IgD-negative memory B cell (primary cell): ENCODE measurements around the gene PCDHGB4. TPM values are rescaled to one million over a fixed set of nuclear protein-coding genes. Genes with fewer than 3 reads are reported as not detected.

Experiments used
- polyA plus RNA-seq: library from polyadenylated mRNA; unstranded; fragments of 300-500 nt; fragmentation: Illumina TruSeq; gene quantifications from one replicate; pipeline ENCODE4 v1.2.3, GENCODE V29; 2021

Gene PCDHGB4
- polyA plus RNA-seq, 1 donor from 2014 or later = 0.08 TPM

Other genes with a start within 250 kb of the PCDHGB4 start
- not detected for gene PCDHB6, start 237.6 kb upstream of the PCDHGB4 start, polyA plus RNA-seq
- gene PCDHB7, start 215.1 kb upstream of the PCDHGB4 start, polyA plus RNA-seq = not detected
- not detected for gene PCDHB8, start 209.9 kb upstream of the PCDHGB4 start, polyA plus RNA-seq
- not detected for gene PCDHB16, start 205.3 kb upstream of the PCDHGB4 start, polyA plus RNA-seq
- gene PCDHB9, start 200.5 kb upstream of the PCDHGB4 start, polyA plus RNA-seq = 0.31 TPM
- not detected for gene PCDHB10, start 195.3 kb upstream of the PCDHGB4 start, polyA plus RNA-seq
- not detected for gene PCDHB11, start 188.1 kb upstream of the PCDHGB4 start, polyA plus RNA-seq
- gene PCDHB12, start 179.0 kb upstream of the PCDHGB4 start, polyA plus RNA-seq = not detected
- 0.05 TPM for gene PCDHB13, start 173.8 kb upstream of the PCDHGB4 start, polyA plus RNA-seq
- not detected for gene PCDHB14, start 164.4 kb upstream of the PCDHGB4 start, polyA plus RNA-seq
- not detected for gene PCDHB15, start 142.3 kb upstream of the PCDHGB4 start, polyA plus RNA-seq
- not detected for gene SLC25A2, start 83.6 kb upstream of the PCDHGB4 start, polyA plus RNA-seq
- 216 TPM for gene TAF7, start 66.9 kb upstream of the PCDHGB4 start, polyA plus RNA-seq
- not detected for gene PCDHGA1, start 57.2 kb upstream of the PCDHGB4 start, polyA plus RNA-seq
- gene PCDHGA2, start 48.9 kb upstream of the PCDHGB4 start, polyA plus RNA-seq = not detected
- 0.23 TPM for gene PCDHGA3, start 43.9 kb upstream of the PCDHGB4 start, polyA plus RNA-seq
- 0.41 TPM for gene PCDHGB1, start 37.6 kb upstream of the PCDHGB4 start, polyA plus RNA-seq
- not detected for gene PCDHGA4, start 32.7 kb upstream of the PCDHGB4 start, polyA plus RNA-seq
- gene PCDHGB2, start 27.7 kb upstream of the PCDHGB4 start, polyA plus RNA-seq = 0.21 TPM
- gene PCDHGA5, start 23.5 kb upstream of the PCDHGB4 start, polyA plus RNA-seq = not detected
- not detected for gene PCDHGB3, start 17.5 kb upstream of the PCDHGB4 start, polyA plus RNA-seq
- gene PCDHGA6, start 13.8 kb upstream of the PCDHGB4 start, polyA plus RNA-seq = 0.08 TPM
- gene PCDHGA7, start 5.0 kb upstream of the PCDHGB4 start, polyA plus RNA-seq = not detected
- gene PCDHGA8, start 4.9 kb downstream of the PCDHGB4 start, polyA plus RNA-seq = not detected
- gene PCDHGB5, start 10.2 kb downstream of the PCDHGB4 start, polyA plus RNA-seq = 1.9 TPM
- 0.29 TPM for gene PCDHGA9, start 15.1 kb downstream of the PCDHGB4 start, polyA plus RNA-seq
- 0.39 TPM for gene PCDHGB6, start 20.3 kb downstream of the PCDHGB4 start, polyA plus RNA-seq
- 0.15 TPM for gene PCDHGA10, start 25.3 kb downstream of the PCDHGB4 start, polyA plus RNA-seq
- 0.21 TPM for gene PCDHGB7, start 30.0 kb downstream of the PCDHGB4 start, polyA plus RNA-seq
- gene PCDHGA11, start 33.4 kb downstream of the PCDHGB4 start, polyA plus RNA-seq = 0.15 TPM
- gene PCDHGA12, start 42.8 kb downstream of the PCDHGB4 start, polyA plus RNA-seq = 0.59 TPM
- 3.9 TPM for gene PCDHGC3, start 88.3 kb downstream of the PCDHGB4 start, polyA plus RNA-seq
- not detected for gene PCDHGC4, start 97.3 kb downstream of the PCDHGB4 start, polyA plus RNA-seq
- gene PCDHGC5, start 101.4 kb downstream of the PCDHGB4 start, polyA plus RNA-seq = not detected
- 57.6 TPM for gene DIAPH1, start 231.3 kb downstream of the PCDHGB4 start, polyA plus RNA-seq
- 96.1 TPM for gene HDAC3, start 249.2 kb downstream of the PCDHGB4 start, polyA plus RNA-seq
- 5.9 TPM for gene RELL2, start 249.3 kb downstream of the PCDHGB4 start, polyA plus RNA-seq